Gastroesophageal sphincter (tissue), 4 donors: ENCODE measurements around the gene ARFRP1. TPM values are rescaled to one million over a fixed set of nuclear protein-coding genes. Genes with fewer than 3 reads are reported as not detected.

Experiments used
- ATAC-seq: fragments of 150-250 bp; one replicate; pipeline ENCODE4 v1.9.1; 2016; ENCODE audit warnings: mild to moderate bottlenecking, moderate library complexity
- H3K27ac ChIP-seq, 4 donors: fragments of 200-600 bp; sonication (generic) in 3 of 4; 1 replicate in 3 of 4; 2 replicates in 1 of 4; pipeline ENCODE4 v1.5.1; 2016 to 2019
- H3K27me3 ChIP-seq: fragments of 200-600 bp; sonication (generic); one replicate; pipeline ENCODE4 v1.5.1; 2019
- H3K36me3 ChIP-seq, 2 donors: fragments of 200-600 bp; sonication (generic); one replicate each; pipeline ENCODE4 v1.5.1; 2019; ENCODE audit warnings: control low read depth in 1 of 2
- H3K4me1 ChIP-seq, 3 donors: fragments of 200-600 bp; sonication (generic); 1 replicate in 2 of 3; 2 replicates in 1 of 3; pipeline ENCODE4 v1.5.1; 2016 to 2019; ENCODE audit warnings: control low read depth in 2 of 3
- H3K4me3 ChIP-seq, 2 donors: fragments of 200-600 bp; sonication (generic); one replicate each; pipeline ENCODE4 v1.5.1; 2019; ENCODE audit warnings: mild to moderate bottlenecking in 1 of 2, moderate library complexity in 1 of 2
- H3K9me3 ChIP-seq, 3 donors: fragments of 200-600 bp; sonication (generic); one replicate each; pipeline ENCODE4 v1.5.1; 2017 to 2019; ENCODE audit warnings: control low read depth in 2 of 3
- EP300 ChIP-seq: sonication (generic); formaldehyde crosslinking; IDR thresholded peaks from one replicate; pipeline ENCODE4 v1.6.1; 2017; ENCODE audit warnings: antibody characterized with exemption, mild to moderate bottlenecking
- POLR2A ChIP-seq, 2 donors: fragments of 450-650 bp; IDR thresholded peaks; one replicate each; pipeline ENCODE4 v1.6.1; 2017; ENCODE audit warnings: antibody characterized with exemption in 2 of 2, mild to moderate bottlenecking in 2 of 2, moderate library complexity in 1 of 2
- POLR2AphosphoS5 ChIP-seq: sonication (generic); formaldehyde crosslinking; IDR thresholded peaks from one replicate; pipeline ENCODE4 v1.6.1; 2017; ENCODE audit warnings: antibody characterized with exemption
- WGBS, 2 donors: methylation state at CpG; one replicate each; pipeline ENCODE4 v1.1.5; 2018; ENCODE audit warnings: low coverage in 1 of 2; 5-methylcytosine and 5-hydroxymethylcytosine counted together
- total RNA-seq, 4 donors: library from RNA; depleted of rRNA; stranded (reverse); fragments of >200 nt; gene quantifications; one replicate each; pipeline ENCODE4 v1.1.0, GENCODE V29; 2016
- TF ChIP-seq, protein P1 (sequence below), 4 experiments: fragments of 200-600 bp in 2 of 4; fragments of 450-650 bp in 2 of 4; sonication (generic) in 1 of 4; IDR thresholded peaks; one replicate each; pipeline ENCODE4 v1.5.1; 2017 to 2019; ENCODE audit warnings: antibody characterized with exemption in 4 of 4, mild to moderate bottlenecking in 2 of 4, moderate library complexity in 2 of 4

Gene ARFRP1, protein sequence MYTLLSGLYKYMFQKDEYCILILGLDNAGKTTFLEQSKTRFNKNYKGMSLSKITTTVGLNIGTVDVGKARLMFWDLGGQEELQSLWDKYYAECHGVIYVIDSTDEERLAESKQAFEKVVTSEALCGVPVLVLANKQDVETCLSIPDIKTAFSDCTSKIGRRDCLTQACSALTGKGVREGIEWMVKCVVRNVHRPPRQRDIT
- 10 to 100 TPM; 38.9 to 56.4 (median 49.0) TPM for total RNA-seq

DNA sequence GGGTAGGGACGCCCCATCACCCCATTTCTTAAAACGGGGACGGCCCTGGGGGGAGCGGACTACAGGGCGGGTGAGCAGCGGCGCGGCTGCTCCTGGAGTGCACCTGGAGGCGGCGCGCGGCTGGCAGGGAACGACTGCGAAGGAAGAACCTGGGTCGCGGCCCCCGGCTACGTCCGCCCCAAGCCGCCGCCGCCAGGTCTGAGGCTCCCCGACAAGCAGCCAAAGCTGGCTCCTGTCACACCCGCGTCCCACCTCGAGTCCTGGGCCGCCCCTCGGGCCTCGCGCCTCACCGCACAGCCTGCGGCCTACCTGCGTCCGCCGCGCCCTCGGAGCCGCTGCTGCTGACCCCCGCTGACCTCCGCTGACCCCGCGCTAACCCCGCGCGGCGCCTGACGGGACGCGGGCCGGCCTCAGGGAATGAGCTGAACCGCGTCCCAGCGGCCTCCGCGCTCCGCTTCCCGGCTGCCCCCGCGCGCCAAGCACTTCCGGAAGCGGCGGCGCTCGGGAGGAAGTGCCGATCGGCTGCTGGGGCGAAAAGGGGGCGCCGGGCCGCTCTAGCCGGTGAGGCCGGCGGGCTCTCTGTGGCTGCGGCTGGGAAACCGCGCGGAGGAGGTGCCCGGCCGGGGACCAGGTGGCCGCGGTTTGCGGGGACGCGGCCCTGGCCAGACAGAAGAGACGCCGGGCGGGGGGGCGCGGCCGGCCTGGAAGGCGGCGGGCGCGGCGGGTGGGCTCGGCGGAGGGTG, at the start of gene ARFRP1, which contains the start of gene ZGPAT:
TSS of gene ARFRP1 (minus strand) at position 419 of the 743 bp plus-strand sequence. CDS start 885 bp downstream, outside the sequence.
TSS of gene ZGPAT (plus strand) at position 482 of the 743 bp plus-strand sequence. CDS start 542 bp downstream, outside the sequence.
- WGBS, 2 donors: no CpG with 5 or more reads among the region's 98 CpGs
- Histone ChIP-seq H3K27ac (peak within 1 kb of the TSS; percentile 76 to 93 (median 91)), H3K9me3 (no peaks in the 10 kb centered on the region), H3K4me1 (peaks cover 0 to 50% (median 18%) of the 10 kb centered on the region in 3 donors), H3K27me3 (no peaks in the 10 kb centered on the region), H3K4me3 (peak within 1 kb of the TSS; percentile 80 to 97), H3K36me3 (peaks cover 0 to 77% of the 10 kb centered on the region in 2 donors)
- TF ChIP-seq POLR2A (IDR thresholded peaks at IDR 0.05) (peak; percentile 67 to 68), EP300 (no peak), POLR2AphosphoS5 (peak; percentile 70)
- TF ChIP-seq, protein P1, sequence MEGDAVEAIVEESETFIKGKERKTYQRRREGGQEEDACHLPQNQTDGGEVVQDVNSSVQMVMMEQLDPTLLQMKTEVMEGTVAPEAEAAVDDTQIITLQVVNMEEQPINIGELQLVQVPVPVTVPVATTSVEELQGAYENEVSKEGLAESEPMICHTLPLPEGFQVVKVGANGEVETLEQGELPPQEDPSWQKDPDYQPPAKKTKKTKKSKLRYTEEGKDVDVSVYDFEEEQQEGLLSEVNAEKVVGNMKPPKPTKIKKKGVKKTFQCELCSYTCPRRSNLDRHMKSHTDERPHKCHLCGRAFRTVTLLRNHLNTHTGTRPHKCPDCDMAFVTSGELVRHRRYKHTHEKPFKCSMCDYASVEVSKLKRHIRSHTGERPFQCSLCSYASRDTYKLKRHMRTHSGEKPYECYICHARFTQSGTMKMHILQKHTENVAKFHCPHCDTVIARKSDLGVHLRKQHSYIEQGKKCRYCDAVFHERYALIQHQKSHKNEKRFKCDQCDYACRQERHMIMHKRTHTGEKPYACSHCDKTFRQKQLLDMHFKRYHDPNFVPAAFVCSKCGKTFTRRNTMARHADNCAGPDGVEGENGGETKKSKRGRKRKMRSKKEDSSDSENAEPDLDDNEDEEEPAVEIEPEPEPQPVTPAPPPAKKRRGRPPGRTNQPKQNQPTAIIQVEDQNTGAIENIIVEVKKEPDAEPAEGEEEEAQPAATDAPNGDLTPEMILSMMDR (IDR thresholded peaks at IDR 0.05): peak in 2 of 4 experiments; percentile 6 to 32
- peak; percentile 97 for ATAC-seq

DNA sequence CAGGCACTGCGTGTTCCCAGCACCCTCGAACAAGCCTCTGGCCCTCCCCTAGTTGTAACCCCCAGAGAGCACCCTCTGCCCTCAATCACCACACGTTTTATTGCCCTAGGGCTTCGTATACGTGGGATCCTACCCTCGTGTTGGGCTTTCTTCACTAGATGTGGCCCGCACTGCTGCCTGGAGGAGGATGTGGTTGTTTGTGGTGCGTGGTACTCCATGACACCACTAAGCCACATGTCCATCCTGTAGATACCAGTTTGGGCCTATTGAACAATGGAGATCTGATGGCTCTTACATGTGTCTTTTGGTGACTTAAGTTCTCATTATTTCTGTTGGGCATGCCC, 48.8 kb upstream of the ARFRP1 start:
- Histone ChIP-seq H3K36me3 (peaks cover 0 to 13% of the 10 kb centered on the region in 2 donors), H3K27ac (no peak overlapping the region), H3K4me3 (no peak overlapping the region), H3K9me3 (no peaks in the 10 kb centered on the region), H3K27me3 (no peaks in the 10 kb centered on the region), H3K4me1 (no peaks in the 10 kb centered on the region)
- TF ChIP-seq POLR2AphosphoS5 (no peak), EP300 (no peak), POLR2A (IDR thresholded peaks at IDR 0.05) (no peak)
- TF ChIP-seq, protein P1 (IDR thresholded peaks at IDR 0.05): no peak
- WGBS, 2 donors: 69 to 75% methylated on average over 7 to 8 of the region's 8 CpGs
- ATAC-seq: no peak

DNA sequence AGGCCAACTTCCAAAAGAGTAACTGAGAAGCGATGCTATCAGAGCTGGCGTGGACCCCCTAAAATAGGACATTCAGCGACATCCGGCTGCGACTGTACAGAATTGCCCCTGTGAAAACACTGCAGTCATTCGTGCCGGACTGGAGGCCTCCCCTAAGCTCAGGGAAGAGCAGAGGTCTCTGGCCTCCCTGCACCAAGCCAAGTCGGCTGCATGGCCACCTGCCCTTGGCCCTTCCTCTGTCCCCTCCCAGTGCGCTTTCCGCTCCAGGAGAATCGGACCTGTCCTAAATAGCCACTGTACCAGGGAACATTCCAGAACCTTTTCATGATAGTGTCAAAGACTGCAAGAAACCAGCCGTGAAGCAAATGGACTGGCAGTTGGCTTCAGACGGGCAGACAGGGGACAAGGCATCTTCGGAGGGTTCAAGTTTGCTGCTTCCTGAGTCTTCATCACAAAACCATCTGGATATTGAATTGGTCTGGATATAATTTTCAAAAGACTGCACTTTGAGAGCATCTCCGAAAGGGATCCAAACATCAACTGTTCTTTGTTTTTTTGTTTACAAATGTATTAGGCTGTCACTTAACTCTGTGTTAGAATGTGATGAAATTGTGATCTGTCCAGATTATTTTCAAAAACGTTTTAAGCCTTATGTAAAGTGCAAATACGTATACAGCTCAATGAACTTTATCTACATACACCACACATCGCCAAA, 48.3 kb upstream of the ARFRP1 start:
- no peaks in the 10 kb centered on the region for H3K4me1 ChIP-seq
- no peaks in the 10 kb centered on the region for H3K27me3 ChIP-seq
- TF ChIP-seq POLR2AphosphoS5: no peak
- no peak for TF ChIP-seq POLR2A (IDR thresholded peaks at IDR 0.05)
- TF ChIP-seq EP300: no peak
- TF ChIP-seq, protein P1 (IDR thresholded peaks at IDR 0.05): no peak
- H3K9me3 ChIP-seq: no peaks in the 10 kb centered on the region
- H3K4me3 ChIP-seq: no peak overlapping the region
- peaks cover 0 to 13% of the 10 kb centered on the region in 2 donors for H3K36me3 ChIP-seq
- no peak for ATAC-seq
- 83 to 88% methylated on average over 11 to 14 of the region's 18 CpGs for WGBS, 2 donors
- H3K27ac ChIP-seq: no peak overlapping the region

DNA sequence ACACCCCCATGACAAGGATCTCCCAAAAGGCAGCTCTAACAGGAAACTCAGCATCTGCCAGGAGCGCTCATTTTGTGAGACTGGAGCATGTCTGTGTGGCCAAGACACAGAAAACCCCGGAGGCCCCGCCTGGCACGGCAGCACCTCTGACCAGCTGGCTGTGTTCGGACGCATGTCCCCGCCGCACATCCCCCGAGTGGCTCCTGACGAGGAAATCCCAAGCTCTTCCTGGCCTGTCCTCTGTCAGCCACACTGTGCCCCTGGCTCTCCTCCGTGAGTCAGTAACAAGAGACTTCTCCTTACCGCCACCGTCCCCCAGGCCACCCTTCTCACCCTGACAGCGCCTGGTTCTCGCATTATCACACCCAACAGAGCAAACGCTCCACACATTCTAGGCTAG, 46.2 kb upstream of the ARFRP1 start:
- H3K36me3 ChIP-seq: peaks cover 0 to 20% of the 10 kb centered on the region in 2 donors
- H3K9me3 ChIP-seq: no peaks in the 10 kb centered on the region
- no peak for ATAC-seq
- H3K4me1 ChIP-seq: no peaks in the 10 kb centered on the region
- no peaks in the 10 kb centered on the region for H3K27me3 ChIP-seq
- TF ChIP-seq POLR2AphosphoS5: no peak
- TF ChIP-seq POLR2A (IDR thresholded peaks at IDR 0.05): no peak
- TF ChIP-seq EP300: no peak
- TF ChIP-seq, protein P1 (IDR thresholded peaks at IDR 0.05): no peak
- 86 to 93% methylated on average over 3 to 5 of the region's 16 CpGs for WGBS, 2 donors
- no peak overlapping the region for H3K27ac ChIP-seq
- H3K4me3 ChIP-seq: no peak overlapping the region
